ENCODE data around the gene ENTPD1.
"Not testable (repeated sequence)": the region's sequence is repeated elsewhere in the genome, so short reads cannot be mapped to it uniquely, and the experiment has no call there.

Gene ENTPD1

GRCh38 chr10:95873651-95874050 is 117.7 kb downstream of the ENTPD1 start:
- no peak overlapping the region for H4K91ac ChIP-seq (ENCODE audit: low read length)
- H3K14ac ChIP-seq (ENCODE audit: low read length in 2 of 2): no peak overlapping the region
- no peak overlapping the region for H3K27ac ChIP-seq (ENCODE audit: low read length, poor library complexity, severe bottlenecking)
- H3K4ac ChIP-seq (ENCODE audit: low read depth in 1 of 2, low read length in 2 of 2): no peak overlapping the region
- no peak overlapping the region for H2BK15ac ChIP-seq (ENCODE audit: low read depth, poor library complexity, severe bottlenecking)
- H3K36me3 ChIP-seq (ENCODE audit: control insufficient read depth in 1 of 2, insufficient read depth in 2 of 2, low read depth in 1 of 2, low read length in 2 of 2): peaks cover 7 to 46% of the 10 kb centered on the region in 2 experiments
- H3K4me1 ChIP-seq (ENCODE audit: control insufficient read depth, insufficient read depth, low read depth, low read length): no peaks in the 10 kb centered on the region
- H3K4me2 ChIP-seq (ENCODE audit: low read length, poor library complexity, severe bottlenecking): no peak overlapping the region
- H3K79me1 ChIP-seq (replicated peaks; ENCODE audit: low read length, poor library complexity, severe bottlenecking): no peaks in the 10 kb centered on the region
- no peak overlapping the region for H2AFZ ChIP-seq (ENCODE audit: low read depth, low read length)
- H2BK5ac ChIP-seq (ENCODE audit: low read depth, low read length, poor library complexity, severe bottlenecking): no peak overlapping the region
- H3K9me3 ChIP-seq (ENCODE audit: control insufficient read depth, low read length): no peaks in the 10 kb centered on the region
- 96% methylated on average over 4 of the region's 4 CpGs for WGBS
- no peak overlapping the region for H2BK12ac ChIP-seq (ENCODE audit: low read length in 2 of 2)
- no peak overlapping the region for H4K8ac ChIP-seq (ENCODE audit: low read length)
- no peak overlapping the region for H3K18ac ChIP-seq (ENCODE audit: low read depth in 1 of 2, low read length in 2 of 2)
- no peak overlapping the region for H2BK120ac ChIP-seq (ENCODE audit: low read depth, low read length)
- no peaks in the 10 kb centered on the region for H3K27me3 ChIP-seq (ENCODE audit: control insufficient read depth in 1 of 2, insufficient read depth in 1 of 2, low read length in 2 of 2)
- no peak for DNase-seq
- no peak overlapping the region for H2AK5ac ChIP-seq (ENCODE audit: low read length, severe bottlenecking)
- no peak overlapping the region for H3K4me3 ChIP-seq (ENCODE audit: insufficient read depth in 1 of 2, low read depth in 1 of 2, low read length in 2 of 2)
- H3K23ac ChIP-seq (ENCODE audit: low read length in 2 of 2): no peak overlapping the region
- H3K9ac ChIP-seq (ENCODE audit: low read length): no peak overlapping the region

- H3K4me2 ChIP-seq (ENCODE audit: low read length, poor library complexity, severe bottlenecking); H2BK15ac ChIP-seq (ENCODE audit: low read depth, poor library complexity, severe bottlenecking); H3K4me1 ChIP-seq (ENCODE audit: control insufficient read depth, insufficient read depth, low read depth, low read length); H2AFZ ChIP-seq (ENCODE audit: low read depth, low read length); H2BK120ac ChIP-seq (ENCODE audit: low read depth, low read length); H2AK5ac ChIP-seq (ENCODE audit: low read length, severe bottlenecking); H3K23ac ChIP-seq (ENCODE audit: low read length in 2 of 2); H2BK5ac ChIP-seq (ENCODE audit: low read depth, low read length, poor library complexity, severe bottlenecking); H2BK12ac ChIP-seq (ENCODE audit: low read length in 2 of 2); DNase-seq; H3K27ac ChIP-seq (ENCODE audit: low read length, poor library complexity, severe bottlenecking); H3K4ac ChIP-seq (ENCODE audit: low read depth in 1 of 2, low read length in 2 of 2); H3K27me3 ChIP-seq (ENCODE audit: control insufficient read depth in 1 of 2, insufficient read depth in 1 of 2, low read length in 2 of 2); H3K9ac ChIP-seq (ENCODE audit: low read length); H3K4me3 ChIP-seq (ENCODE audit: insufficient read depth in 1 of 2, low read depth in 1 of 2, low read length in 2 of 2); H3K79me1 ChIP-seq (replicated peaks; ENCODE audit: low read length, poor library complexity, severe bottlenecking); H3K9me3 ChIP-seq (ENCODE audit: control insufficient read depth, low read length); H4K8ac ChIP-seq (ENCODE audit: low read length); H4K91ac ChIP-seq (ENCODE audit: low read length); H3K14ac ChIP-seq (ENCODE audit: low read length in 2 of 2); H3K18ac ChIP-seq (ENCODE audit: low read depth in 1 of 2, low read length in 2 of 2): not testable (repeated sequence)
- peaks cover 7 to 46% of the 10 kb centered on the region in 2 experiments for H3K36me3 ChIP-seq (ENCODE audit: control insufficient read depth in 1 of 2, insufficient read depth in 2 of 2, low read depth in 1 of 2, low read length in 2 of 2)
Observed at GRCh38 chr10:95874783-95875182, 118.8 kb downstream of the ENTPD1 start.

- Histone ChIP-seq H3K4me1 (ENCODE audit: control insufficient read depth, insufficient read depth, low read depth, low read length) (no peaks in the 10 kb centered on the region), H3K27ac (ENCODE audit: low read length, poor library complexity, severe bottlenecking) (no peak overlapping the region), H3K9me3 (ENCODE audit: control insufficient read depth, low read length) (no peaks in the 10 kb centered on the region), H2AK5ac (ENCODE audit: low read length, severe bottlenecking) (no peak overlapping the region), H2BK12ac (ENCODE audit: low read length in 2 of 2) (no peak overlapping the region), H4K8ac (ENCODE audit: low read length) (no peak overlapping the region), H3K4me3 (ENCODE audit: insufficient read depth in 1 of 2, low read depth in 1 of 2, low read length in 2 of 2) (no peak overlapping the region), H2BK15ac (ENCODE audit: low read depth, poor library complexity, severe bottlenecking) (no peak overlapping the region), H3K79me1 (replicated peaks; ENCODE audit: low read length, poor library complexity, severe bottlenecking) (no peaks in the 10 kb centered on the region), H4K91ac (ENCODE audit: low read length) (no peak overlapping the region), H3K9ac (ENCODE audit: low read length) (no peak overlapping the region), H3K4me2 (ENCODE audit: low read length, poor library complexity, severe bottlenecking) (no peak overlapping the region), H2BK120ac (ENCODE audit: low read depth, low read length) (no peak overlapping the region), H3K27me3 (ENCODE audit: control insufficient read depth in 1 of 2, insufficient read depth in 1 of 2, low read length in 2 of 2) (no peaks in the 10 kb centered on the region), H2AFZ (ENCODE audit: low read depth, low read length) (no peak overlapping the region), H3K23ac (ENCODE audit: low read length in 2 of 2) (no peak overlapping the region), H3K4ac (ENCODE audit: low read depth in 1 of 2, low read length in 2 of 2) (no peak overlapping the region), H2BK5ac (ENCODE audit: low read depth, low read length, poor library complexity, severe bottlenecking) (no peak overlapping the region), H3K14ac (ENCODE audit: low read length in 2 of 2) (no peak overlapping the region), H3K18ac (ENCODE audit: low read depth in 1 of 2, low read length in 2 of 2) (no peak overlapping the region), H3K36me3 (ENCODE audit: control insufficient read depth in 1 of 2, insufficient read depth in 2 of 2, low read depth in 1 of 2, low read length in 2 of 2) (peaks cover 7 to 43% of the 10 kb centered on the region in 2 experiments)
- WGBS: 100% methylated on average over 1 of the region's 1 CpG
- no peak for DNase-seq
Observed at GRCh38 chr10:95876756-95877155, 120.8 kb downstream of the ENTPD1 start.

GRCh38 chr10:95877881-95878280 is 121.9 kb downstream of the ENTPD1 start:
- H2BK5ac ChIP-seq (ENCODE audit: low read depth, low read length, poor library complexity, severe bottlenecking): no peak overlapping the region
- H3K36me3 ChIP-seq (ENCODE audit: control insufficient read depth in 1 of 2, insufficient read depth in 2 of 2, low read depth in 1 of 2, low read length in 2 of 2): peaks cover 7 to 34% of the 10 kb centered on the region in 2 experiments
- no peak overlapping the region for H3K4me3 ChIP-seq (ENCODE audit: insufficient read depth in 1 of 2, low read depth in 1 of 2, low read length in 2 of 2)
- H3K27me3 ChIP-seq (ENCODE audit: control insufficient read depth in 1 of 2, insufficient read depth in 1 of 2, low read length in 2 of 2): no peaks in the 10 kb centered on the region
- no peak overlapping the region for H3K4ac ChIP-seq (ENCODE audit: low read depth in 1 of 2, low read length in 2 of 2)
- no peak overlapping the region for H3K4me2 ChIP-seq (ENCODE audit: low read length, poor library complexity, severe bottlenecking)
- no peaks in the 10 kb centered on the region for H3K79me1 ChIP-seq (replicated peaks; ENCODE audit: low read length, poor library complexity, severe bottlenecking)
- no peak overlapping the region for H2BK120ac ChIP-seq (ENCODE audit: low read depth, low read length)
- no peak overlapping the region for H2AFZ ChIP-seq (ENCODE audit: low read depth, low read length)
- no peak overlapping the region for H3K18ac ChIP-seq (ENCODE audit: low read depth in 1 of 2, low read length in 2 of 2)
- no peak overlapping the region for H3K23ac ChIP-seq (ENCODE audit: low read length in 2 of 2)
- H3K9ac ChIP-seq (ENCODE audit: low read length): no peak overlapping the region
- no peak for DNase-seq
- no peak overlapping the region for H3K27ac ChIP-seq (ENCODE audit: low read length, poor library complexity, severe bottlenecking)
- no peak overlapping the region for H4K8ac ChIP-seq (ENCODE audit: low read length)
- no peak overlapping the region for H2AK5ac ChIP-seq (ENCODE audit: low read length, severe bottlenecking)
- no peaks in the 10 kb centered on the region for H3K4me1 ChIP-seq (ENCODE audit: control insufficient read depth, insufficient read depth, low read depth, low read length)
- no peaks in the 10 kb centered on the region for H3K9me3 ChIP-seq (ENCODE audit: control insufficient read depth, low read length)
- H3K14ac ChIP-seq (ENCODE audit: low read length in 2 of 2): no peak overlapping the region
- no peak overlapping the region for H2BK15ac ChIP-seq (ENCODE audit: low read depth, poor library complexity, severe bottlenecking)
- H4K91ac ChIP-seq (ENCODE audit: low read length): no peak overlapping the region
- no peak overlapping the region for H2BK12ac ChIP-seq (ENCODE audit: low read length in 2 of 2)

Measured in mesenchymal stem cell (in vitro differentiated cells and primary cell).